ENCODE measurements around the gene RGL3.
"Not testable (repeated sequence)": the region's sequence is repeated elsewhere in the genome, so short reads cannot be mapped to it uniquely, and the experiment has no call there.

The RGL3 gene

DNA sequence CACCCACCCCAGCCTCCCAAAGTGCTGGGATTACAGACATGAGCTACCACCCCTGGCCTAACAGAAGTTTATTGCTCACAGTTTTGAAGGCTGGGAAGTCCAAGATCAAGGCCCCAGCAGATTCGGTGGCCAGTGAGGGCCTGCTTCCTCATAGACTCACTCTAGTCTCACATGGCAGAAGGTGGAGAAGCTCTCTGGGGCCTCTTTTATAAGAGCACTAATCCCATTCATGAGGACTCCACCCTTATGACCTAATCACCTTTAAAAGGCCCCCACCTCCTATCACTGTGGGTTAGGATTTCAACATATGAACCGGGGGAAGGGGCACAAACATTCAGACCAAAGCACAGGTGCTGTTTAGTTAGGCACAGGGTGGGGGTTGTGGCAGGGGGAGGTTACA, 51.6 kb downstream of the RGL3 start:
- Histone ChIP-seq H3K27ac (no peak overlapping the region), H3K4me3 (no peak overlapping the region)

DNA sequence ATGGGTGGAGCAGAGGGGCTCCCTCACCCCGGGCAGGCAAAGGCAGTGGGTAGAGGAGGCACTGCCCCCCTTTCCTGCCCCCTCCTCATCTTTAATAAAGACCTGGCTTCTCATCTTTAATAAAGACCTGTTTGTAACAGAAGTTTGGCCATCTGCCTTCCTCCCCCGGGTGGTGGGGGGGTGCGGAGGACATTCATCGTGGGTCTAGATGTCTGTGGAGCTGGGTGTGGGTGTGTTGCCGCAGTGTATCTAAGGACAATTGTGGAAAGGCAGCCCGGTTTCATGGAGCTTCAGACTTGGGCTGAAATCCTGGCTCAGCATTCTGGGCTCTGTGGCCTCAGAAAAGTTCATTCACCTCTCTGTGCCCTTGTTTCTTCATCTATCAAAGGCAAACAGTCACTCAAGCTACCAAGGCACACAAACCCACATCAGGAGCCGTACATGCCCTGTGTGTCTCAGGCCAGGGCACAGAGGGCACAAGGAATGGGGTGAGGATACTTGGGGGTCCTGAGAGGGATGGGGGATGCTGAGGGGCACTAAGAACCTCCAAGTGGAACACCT, 53.5 kb downstream of the RGL3 start:
- Histone ChIP-seq H3K4me3 (no peak overlapping the region), H3K27ac (no peak overlapping the region)

DNA sequence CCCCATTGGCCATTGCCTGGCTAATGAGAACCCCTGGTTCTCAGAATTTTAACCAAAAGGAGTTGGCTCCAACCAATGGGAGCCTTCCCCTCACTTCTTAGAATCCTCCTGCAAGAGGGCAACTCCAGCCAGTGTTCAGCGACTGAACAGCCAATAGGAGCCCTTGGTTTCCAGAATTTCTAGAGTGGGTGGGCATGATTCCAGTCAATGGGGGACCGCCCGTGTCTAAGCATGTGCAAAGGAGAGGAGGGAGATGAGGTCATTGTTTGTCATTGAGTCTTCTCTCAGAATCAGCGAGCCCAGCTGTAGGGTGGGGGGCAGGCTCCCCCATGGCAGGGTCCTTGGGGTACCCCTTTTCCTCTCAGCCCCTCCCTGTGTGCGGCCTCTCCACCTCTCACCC, 54.2 kb downstream of the RGL3 start:
- H3K27ac ChIP-seq, result no peak overlapping the region
- no peak overlapping the region for H3K4me3 ChIP-seq

DNA sequence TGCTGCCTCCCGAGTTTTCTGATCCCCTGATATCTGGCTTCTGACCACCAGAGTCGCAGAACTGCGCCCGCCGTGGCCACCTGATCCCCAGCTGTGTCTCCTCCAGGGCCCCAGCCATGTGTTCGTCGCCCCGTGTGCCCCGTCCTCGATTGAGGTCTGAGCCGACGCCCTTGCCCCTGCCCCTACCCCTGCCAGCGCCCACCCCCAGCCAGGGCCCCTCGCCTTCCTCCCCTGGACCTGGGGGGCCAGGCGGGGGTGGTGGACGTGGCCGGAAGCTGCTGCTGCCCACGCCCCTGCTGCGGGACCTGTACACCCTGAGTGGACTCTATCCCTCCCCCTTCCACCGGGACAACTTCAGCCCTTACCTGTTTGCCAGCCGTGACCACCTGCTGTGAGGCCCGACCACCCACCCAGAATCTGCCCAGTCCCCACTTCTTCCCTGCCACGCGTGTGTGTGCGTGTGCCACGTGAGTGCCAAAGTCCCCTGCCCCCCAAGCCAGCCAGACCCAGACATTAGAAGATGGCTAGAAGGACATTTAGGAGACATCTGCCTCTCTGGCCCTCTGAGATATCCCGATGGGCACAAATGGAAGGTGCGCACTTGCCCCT, 54.7 kb downstream of the RGL3 start:
- Histone ChIP-seq H3K4me3 (no peak overlapping the region), H3K27ac (no peak overlapping the region)

DNA sequence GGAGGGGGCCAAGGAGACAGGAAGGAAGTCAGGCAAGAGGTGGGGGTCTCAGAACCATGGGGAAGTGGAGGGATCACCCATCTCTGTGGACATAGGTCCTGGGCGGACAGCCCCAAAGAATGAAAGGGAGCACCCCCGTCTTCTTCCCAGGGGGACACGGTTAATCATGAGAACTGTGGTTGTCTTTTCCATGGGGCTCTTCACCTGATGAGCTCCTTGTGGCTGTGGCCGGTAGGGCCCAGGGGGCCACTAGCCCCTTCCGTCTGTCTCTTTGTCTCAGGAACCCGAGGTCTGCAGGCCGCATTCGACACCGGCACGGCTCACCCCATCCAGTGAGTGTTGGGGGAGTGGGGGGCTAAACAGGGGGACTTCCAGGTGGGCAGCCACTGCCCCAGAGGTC, 55.2 kb downstream of the RGL3 start:
- no peak overlapping the region for H3K4me3 ChIP-seq

DNA sequence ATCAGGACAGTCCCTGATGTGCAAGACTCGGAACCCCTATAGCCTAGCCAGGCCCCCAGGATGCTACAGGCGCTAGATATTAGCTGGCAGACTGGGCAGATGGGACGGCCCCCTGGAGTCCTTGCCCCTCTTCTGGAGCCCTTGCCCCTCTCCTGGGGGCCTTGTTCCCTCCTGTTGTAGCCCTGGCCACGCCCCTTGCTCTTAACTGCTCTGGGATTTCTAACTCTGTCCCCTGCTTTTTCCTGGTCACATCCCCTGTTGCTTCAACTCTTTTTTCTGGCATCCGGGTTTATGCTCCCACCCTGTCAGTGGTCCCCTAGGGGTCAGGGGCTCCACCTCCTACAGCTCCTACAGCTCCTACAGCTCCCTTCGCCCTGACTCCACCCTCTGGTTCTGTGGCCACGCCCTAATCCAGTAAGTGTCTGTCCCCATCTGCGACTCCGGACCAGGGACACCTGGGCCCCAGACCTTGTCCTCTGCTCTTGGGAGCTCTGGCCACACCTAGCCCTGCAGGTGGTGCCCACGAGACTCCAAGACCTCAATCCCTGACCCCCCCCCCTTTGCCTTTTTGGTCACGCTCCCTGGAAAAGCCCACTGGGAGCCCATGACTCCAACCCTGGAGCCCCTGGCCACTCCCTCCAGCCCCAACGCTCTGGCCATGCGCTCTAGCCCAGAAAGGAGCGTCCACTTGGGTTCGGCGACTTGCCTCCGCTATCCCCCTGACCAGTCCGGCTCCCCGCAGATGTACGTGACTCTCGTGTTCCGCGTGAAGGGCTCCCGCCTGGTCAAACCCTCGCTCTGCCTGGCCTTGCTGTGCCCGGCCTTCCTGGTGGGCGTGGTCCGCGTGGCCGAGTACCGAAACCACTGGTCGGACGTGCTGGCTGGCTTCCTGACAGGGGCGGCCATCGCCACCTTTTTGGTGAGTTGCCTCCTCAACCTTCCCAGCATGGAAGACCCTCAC, 57.1 kb downstream of the RGL3 start:
- Histone ChIP-seq H3K27ac (no peak overlapping the region), H3K4me3 (no peak overlapping the region)

More for the DNA sequence above, 55.2 kb downstream of the RGL3 start:
- no peak overlapping the region for H3K27ac ChIP-seq

DNA sequence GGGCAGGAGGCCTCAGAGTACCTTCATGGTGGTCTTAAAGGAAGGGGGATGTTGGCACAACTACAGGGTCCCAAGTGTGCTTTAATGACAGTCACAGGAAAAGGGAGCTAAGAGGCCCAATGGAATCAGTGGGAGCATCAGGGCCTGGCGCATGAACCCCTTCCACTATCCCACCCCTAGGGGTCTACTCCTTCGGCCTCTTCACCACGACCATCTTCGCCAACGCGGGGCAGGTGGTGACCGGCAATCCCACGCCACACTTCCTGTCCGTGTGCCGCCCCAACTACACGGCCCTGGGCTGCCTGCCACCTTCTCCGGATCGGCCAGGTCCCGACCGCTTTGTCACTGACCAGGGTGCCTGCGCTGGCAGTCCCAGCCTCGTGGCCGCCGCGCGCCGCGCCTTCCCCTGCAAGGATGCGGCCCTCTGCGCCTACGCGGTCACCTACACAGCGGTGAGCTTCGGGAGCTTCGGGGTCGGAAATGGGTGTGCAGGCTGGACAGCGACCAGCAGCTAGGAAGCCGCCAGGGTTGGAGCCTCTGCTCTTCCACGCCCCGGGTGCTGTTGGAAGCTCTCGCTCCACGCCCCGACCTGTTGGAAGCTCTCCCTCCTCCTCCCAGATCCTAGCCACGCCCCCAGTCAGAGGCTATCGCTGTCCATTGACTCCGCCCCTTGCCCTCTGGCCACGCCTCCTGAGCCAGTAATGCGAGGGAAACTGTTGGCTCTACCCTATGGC, 57.9 kb downstream of the RGL3 start:
- Histone ChIP-seq H3K4me3 (no peak overlapping the region), H3K27ac (no peak overlapping the region)

DNA sequence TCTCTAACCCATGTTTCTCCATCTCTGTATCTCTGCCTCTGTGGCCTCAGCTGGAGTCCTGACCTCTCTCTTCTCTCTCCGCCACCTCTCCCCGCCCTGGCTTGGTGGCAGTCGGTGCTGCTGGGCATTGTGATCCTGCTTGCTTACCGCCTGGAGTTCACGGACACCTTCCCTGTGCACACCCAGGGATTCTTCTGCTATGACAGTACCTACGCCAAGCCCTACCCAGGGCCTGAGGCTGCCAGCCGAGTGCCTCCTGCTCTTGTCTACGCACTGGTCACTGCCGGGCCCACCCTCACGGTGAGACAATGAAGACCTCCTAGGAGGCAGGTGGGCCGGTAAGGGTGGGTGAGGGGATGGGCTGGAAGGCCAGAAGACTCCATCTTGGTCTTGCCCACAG, 59.7 kb downstream of the RGL3 start:
- H3K27ac ChIP-seq, result no peak overlapping the region

DNA sequence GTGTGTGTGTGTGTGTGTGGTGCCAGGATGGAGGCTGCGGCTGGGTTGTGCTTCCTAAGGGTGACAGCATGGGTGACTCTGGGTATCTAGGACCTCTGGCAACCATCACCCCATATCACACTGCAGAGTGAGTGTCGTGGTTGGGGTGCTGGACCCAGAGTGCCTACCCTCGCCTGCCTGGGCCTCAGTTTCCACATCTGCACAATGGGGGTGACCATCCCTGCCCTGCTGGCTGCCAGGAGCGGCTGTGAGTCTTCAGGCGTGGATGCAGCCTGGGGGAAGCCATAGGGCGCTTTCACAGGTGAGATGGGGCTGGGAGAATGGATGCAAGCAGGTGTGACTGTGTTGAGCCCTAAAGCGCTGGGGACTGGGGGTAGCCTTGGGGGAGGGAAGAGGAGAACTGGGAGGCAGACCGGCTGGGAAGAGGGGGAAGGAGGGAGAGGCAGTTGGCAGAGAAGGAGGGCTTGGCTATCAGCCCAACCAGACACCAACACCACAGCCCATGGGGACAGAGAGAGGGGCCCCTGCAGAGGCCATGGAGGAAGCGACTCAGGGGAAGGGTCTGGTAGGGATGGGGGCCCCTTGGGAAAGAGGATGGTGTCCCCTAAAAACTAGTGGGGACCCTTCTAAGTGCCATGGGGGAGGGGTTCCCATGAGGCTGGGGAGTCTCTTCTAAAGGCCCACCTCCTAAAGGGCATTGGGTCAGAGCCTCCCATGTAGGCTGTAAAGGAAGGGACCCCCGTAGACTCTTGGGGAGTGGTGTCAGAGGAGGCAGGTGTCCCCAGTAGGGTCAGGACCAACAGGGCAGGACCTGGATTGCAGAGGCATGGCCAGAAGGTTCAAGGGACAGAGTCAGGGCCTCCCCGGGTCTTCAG, 62.2 kb downstream of the RGL3 start:
- no peak overlapping the region for H3K27ac ChIP-seq
- no peak overlapping the region for H3K4me3 ChIP-seq

More for the DNA sequence above, 59.7 kb downstream of the RGL3 start:
- H3K4me3 ChIP-seq, result no peak overlapping the region

DNA sequence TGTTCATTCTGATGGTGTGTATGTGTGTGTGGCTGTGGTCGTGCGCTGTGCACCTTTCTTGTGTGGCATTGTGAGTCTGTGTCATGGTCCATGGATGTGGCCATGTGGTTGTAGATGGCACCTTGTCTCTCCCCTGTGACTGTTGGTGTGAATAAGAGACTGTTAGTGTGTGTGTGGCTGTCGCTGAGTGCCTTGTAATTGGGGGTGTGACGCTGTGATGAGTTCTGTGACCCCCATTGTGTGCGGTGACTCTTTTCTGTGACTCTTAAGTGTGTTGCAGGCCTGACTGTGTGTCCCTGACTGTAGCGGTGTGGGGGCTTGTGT, 63.1 kb downstream of the RGL3 start:
- Histone ChIP-seq H3K4me3 (peak overlapping the region; percentile 52 to 67 (median 57)), H3K27ac (peak overlapping the region in 11 of 21 experiments; percentile 13 to 87 (median 79))

DNA sequence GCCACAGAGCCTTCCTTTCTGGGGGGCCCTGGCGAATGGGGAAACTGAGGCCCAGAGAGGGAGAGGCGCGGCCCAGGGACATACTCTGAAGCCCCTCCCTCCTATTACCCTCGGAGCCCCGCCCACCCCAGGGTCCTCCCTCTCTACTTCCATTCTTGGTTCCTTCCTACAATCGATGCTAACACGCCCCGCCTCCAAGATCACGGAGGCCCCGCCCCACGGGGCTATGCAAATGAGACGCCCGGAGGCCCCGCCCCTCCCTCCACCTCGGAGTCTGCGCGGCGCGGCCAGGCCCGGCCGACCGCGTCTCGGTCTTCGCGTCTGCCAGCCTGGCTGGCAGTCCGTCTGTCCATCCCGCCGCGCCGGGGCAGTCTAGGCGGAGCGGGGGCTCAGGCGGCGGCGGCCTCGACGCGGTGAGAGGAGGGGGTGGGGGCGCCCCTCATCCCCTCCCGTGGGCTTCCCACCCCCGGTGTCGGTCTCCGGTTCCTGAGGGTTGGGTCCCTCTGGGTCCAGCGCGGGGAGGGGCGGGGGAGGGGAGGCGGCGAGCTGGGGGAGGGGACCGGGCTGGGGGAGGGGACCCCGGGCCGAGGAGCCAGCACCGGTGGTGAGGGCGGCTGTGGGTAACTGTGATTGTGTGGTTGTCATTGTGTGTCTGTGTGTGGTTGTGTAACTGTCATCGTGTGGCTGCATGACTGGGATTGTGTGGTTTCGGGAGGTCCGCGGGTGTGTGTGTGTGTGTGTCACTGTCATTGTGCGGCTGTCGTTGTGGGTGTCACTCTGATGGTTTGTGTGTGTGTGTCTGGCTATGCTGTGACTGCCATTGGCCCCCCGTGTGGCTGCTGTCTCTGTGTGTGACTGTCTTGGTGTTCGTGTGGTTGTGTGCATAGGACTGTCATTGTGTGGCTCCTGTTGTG, 63.7 kb downstream of the RGL3 start, which contains the start of gene PLPPR2:
PLPPR2 (plus strand) TSS at position 273 of the 914 bp plus-strand sequence. CDS start 2,242 bp downstream, outside the sequence.
- peak within 1 kb of the TSS in 20 of 21 experiments; percentile 13 to 87 (median 76) for H3K27ac ChIP-seq
- peak within 1 kb of the TSS; percentile 52 to 67 (median 57) for H3K4me3 ChIP-seq

DNA sequence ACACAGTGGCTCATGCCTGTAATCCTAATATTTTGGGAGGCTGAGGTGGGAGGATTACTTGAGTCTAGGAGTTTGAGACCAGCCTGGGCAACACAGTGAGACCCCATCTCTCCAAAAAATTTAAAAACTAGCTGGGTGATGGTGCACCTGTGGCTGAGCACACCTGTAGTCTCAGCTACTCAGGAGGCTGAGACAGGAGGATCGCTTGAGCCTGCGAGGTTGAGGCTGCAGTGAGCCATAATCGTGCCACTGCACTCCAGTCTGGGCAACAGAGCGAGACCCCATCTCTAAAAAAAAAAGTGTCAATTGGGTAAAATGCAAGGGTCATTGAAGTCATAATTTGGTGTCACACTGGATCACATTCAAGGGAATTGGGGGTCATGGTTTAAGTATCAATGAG, 65.0 kb downstream of the RGL3 start:
- H3K27ac ChIP-seq, H3K4me3 ChIP-seq: not testable (repeated sequence)

DNA sequence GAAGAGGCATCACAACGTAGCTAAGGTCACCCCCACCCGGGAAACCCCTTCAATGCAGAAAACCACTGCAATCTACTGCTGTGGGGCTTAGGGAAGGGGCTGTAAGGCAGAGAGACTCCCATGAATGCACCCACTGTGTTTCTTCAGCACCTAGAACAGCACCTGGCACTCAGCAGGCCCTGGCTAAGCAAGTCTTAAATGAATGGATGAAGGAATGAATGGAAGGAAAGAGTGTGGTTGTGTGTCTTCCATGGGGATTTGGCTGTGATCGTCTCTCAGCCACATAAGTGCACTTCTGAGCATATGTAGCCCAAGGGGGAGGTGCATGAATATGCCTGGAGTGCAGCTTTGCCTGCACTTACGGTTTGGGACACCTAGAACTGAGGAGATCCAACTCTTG, 69.9 kb downstream of the RGL3 start:
- no peak overlapping the region for H3K4me3 ChIP-seq
- H3K27ac ChIP-seq, result no peak overlapping the region

DNA sequence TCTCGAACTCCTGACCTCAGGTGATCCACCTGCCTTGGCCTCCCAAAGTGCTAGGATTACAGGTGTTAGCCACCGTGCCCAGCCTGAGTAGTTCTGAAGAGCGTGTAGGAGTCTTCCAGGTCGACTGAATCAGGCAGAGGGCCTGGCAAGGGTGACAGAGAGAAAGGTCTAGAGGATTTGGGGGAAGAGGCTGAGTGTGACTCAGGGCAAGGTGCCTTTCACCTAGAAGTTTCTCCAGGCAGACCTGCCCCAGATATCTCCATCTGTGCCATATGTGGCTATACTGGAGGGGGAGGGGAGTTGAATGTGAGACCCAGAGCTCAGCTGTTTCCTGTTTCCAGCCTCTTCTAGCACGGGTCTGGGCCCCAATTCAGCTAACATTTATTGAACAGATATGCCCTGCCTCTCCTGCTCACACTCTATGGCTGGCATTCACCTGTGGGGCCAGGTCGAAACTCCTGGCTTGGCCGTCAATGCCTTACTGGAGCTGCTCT, 71.5 kb downstream of the RGL3 start:
- no peak overlapping the region for H3K4me3 ChIP-seq

DNA sequence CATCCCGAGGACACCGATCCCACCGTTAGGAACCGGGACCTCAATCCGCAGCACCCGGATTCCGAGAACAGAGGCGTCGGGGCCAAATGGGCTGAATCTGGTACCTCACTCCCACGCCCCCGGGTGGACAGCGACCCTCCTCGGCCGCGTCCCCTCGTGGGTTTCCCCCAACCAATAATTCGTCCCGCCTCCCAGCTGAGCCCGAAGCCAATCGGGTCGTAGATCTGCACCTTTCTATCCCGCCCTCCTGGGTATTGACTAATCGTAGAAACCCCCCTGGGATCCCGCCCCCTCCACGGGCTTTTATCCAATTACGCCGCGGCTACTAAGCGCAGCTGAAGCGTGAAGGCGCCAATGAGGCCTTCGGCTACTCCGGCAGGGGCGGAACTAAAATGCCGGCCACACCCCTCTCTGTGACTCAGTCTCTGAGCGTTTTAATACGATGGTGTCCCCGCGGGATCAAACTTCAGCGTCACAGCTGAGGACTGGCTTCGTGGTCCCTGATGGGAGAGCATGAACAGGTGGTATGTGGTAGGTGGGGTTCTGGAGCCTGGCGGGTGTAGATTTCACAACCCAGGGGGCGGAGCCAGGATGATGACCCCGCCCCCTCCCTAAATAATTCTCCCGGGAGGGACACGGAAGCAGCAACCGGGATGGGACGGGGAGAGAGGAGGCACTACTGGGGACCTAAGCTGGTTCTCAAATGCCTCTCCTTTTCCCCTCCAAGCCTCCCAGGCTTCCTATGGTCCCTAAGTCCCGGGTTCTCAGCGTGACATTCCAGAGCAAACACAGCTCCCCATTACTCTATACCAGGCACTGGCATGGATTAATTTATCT, 72.8 kb downstream of the RGL3 start, which contains the start of the genes CCDC159 and TMEM205:
CCDC159 (plus strand) TSS at position 416 of the 837 bp plus-strand sequence; CDS start at position 504, 88 bp downstream.
TMEM205 (minus strand) TSS at position 165 of the 837 bp plus-strand sequence. CDS start 649 bp downstream, outside the sequence.
- Histone ChIP-seq H3K27ac (peak within 1 kb of the TSS in 20 of 21 experiments; percentile 60 to 91 (median 83)), H3K4me3 (peak within 1 kb of the TSS; percentile 53 to 76 (median 67))

More for the DNA sequence above, 71.5 kb downstream of the RGL3 start:
- peak overlapping the region in 2 of 21 experiments; percentile 81 to 86 for H3K27ac ChIP-seq

DNA sequence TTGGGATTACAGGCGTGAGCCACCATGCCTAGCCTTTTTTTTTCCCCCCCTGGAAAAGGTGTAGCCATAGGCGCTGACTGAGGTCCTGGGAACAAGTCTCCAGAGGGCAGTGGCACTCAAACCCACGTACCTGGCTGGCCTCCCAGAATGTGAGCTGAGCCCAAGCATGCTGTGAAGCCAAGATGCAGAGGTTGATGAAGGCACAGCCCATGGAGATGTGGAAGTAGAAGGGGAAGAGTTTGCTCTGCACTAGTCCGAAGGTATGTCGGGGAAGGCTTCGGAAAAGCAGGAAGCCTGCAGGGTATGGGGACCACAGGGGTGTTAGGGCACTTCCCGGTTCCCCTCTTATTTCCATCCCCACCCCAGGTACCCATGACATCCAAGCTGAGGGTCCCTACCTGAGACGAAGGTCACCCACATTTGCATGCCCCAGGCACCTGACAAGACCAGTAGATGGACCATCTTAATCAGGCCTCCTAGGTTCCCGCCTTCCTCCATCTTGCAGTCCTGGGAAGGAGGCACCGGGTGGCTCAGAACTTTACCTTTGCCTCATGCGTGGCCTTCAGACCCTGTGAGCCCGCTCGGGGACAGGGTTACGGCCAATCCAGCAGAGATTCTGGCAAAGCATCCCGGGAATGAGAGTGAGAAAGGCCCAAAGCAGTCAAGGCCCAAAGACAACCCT, 73.9 kb downstream of the RGL3 start:
- peak overlapping the region in 17 of 21 experiments; percentile 68 to 91 (median 84) for H3K27ac ChIP-seq
- peak overlapping the region; percentile 53 to 76 (median 67) for H3K4me3 ChIP-seq

Data from skin epidermis (tissue), 12 donors.